Trophoblast cell (in vitro differentiated cells and primary cell): Measurements from ENCODE around the gene RBM20.

Experiments used
- DNase-seq, 2 donors: peaks; one replicate each; pipeline ENCODE4 v3.0.0-alpha.2; 2016
- H2AFZ ChIP-seq: 2 replicates; pipeline ENCODE4 v1.6.1; 2013; ENCODE audit warnings: low read length, moderate library complexity, mild to moderate bottlenecking; ENCODE audit not compliant: insufficient read depth, poor library complexity
- H2AK5ac ChIP-seq: 2 replicates; pipeline ENCODE4 v1.6.1; 2013; ENCODE audit warnings: mild to moderate bottlenecking, low read length
- H2BK120ac ChIP-seq: 2 replicates; pipeline ENCODE4 v1.6.1; 2013; ENCODE audit warnings: low read length, mild to moderate bottlenecking, moderate library complexity; ENCODE audit not compliant: insufficient read depth, poor library complexity
- H2BK12ac ChIP-seq: 2 replicates; pipeline ENCODE4 v1.6.1; 2013; ENCODE audit warnings: mild to moderate bottlenecking, low read length, moderate library complexity
- H2BK5ac ChIP-seq: 2 replicates; pipeline ENCODE4 v1.6.1; 2013; ENCODE audit warnings: low read length, low read depth, moderate library complexity, mild to moderate bottlenecking; ENCODE audit not compliant: poor library complexity
- H3K14ac ChIP-seq: 2 replicates; pipeline ENCODE4 v1.6.1; 2013; ENCODE audit warnings: mild to moderate bottlenecking, low read length
- H3K18ac ChIP-seq: 2 replicates; pipeline ENCODE4 v1.6.1; 2013; ENCODE audit warnings: mild to moderate bottlenecking, low read length
- H3K23ac ChIP-seq: 2 replicates; pipeline ENCODE4 v1.6.1; 2013; ENCODE audit warnings: low read length
- H3K27ac ChIP-seq: 2 replicates; pipeline ENCODE4 v1.5.1; 2013; ENCODE audit warnings: low read depth, mild to moderate bottlenecking, inconsistent platforms, low read length, moderate library complexity
- H3K27me3 ChIP-seq: 2 replicates; pipeline ENCODE4 v1.6.1; 2013; ENCODE audit warnings: inconsistent platforms, mild to moderate bottlenecking, low read length, moderate library complexity; ENCODE audit not compliant: insufficient read depth
- H3K36me3 ChIP-seq, 2 experiments: 1 replicate in 1 of 2; 2 replicates in 1 of 2; pipeline ENCODE4 v1.6.1; 2013; ENCODE audit warnings: low read length in 2 of 2, mild to moderate bottlenecking in 2 of 2, moderate library complexity in 1 of 2; ENCODE audit not compliant: insufficient read depth in 2 of 2, control insufficient read depth in 1 of 2
- H3K4ac ChIP-seq: 2 replicates; pipeline ENCODE4 v1.6.1; 2013; ENCODE audit warnings: low read depth, mild to moderate bottlenecking, low read length, moderate library complexity
- H3K4me1 ChIP-seq, 2 experiments: 1 replicate in 1 of 2; 2 replicates in 1 of 2; pipeline ENCODE4 v1.6.1; 2013; ENCODE audit warnings: low read length in 2 of 2, mild to moderate bottlenecking in 2 of 2, moderate library complexity in 1 of 2; ENCODE audit not compliant: insufficient read depth in 2 of 2, control insufficient read depth in 1 of 2
- H3K4me2 ChIP-seq: 2 replicates; pipeline ENCODE4 v1.6.1; 2013; ENCODE audit warnings: inconsistent platforms, mild to moderate bottlenecking, low read length, moderate library complexity
- H3K4me3 ChIP-seq: 2 replicates; pipeline ENCODE4 v1.5.1; 2013; ENCODE audit warnings: mild to moderate bottlenecking, low read depth, low read length, inconsistent platforms
- H3K79me1 ChIP-seq: one replicate; pipeline ENCODE4 v1.6.1; 2013; ENCODE audit warnings: low read length
- H3K79me2 ChIP-seq: 2 replicates; pipeline ENCODE4 v1.6.1; 2013; ENCODE audit warnings: low read length, mild to moderate bottlenecking; ENCODE audit not compliant: control insufficient read depth, insufficient read depth, poor library complexity
- H3K9ac ChIP-seq: 2 replicates; pipeline ENCODE4 v1.6.1; 2013; ENCODE audit warnings: mild to moderate bottlenecking, low read length
- H3K9me3 ChIP-seq: 2 replicates; pipeline ENCODE4 v1.6.1; 2013; ENCODE audit warnings: low read depth, mild to moderate bottlenecking, control low read depth, inconsistent platforms, low read length; ENCODE audit not compliant: insufficient read depth
- H4K12ac ChIP-seq: 2 replicates; pipeline ENCODE4 v1.6.1; 2013; ENCODE audit warnings: low read depth, mild to moderate bottlenecking, low read length, moderate library complexity
- H4K8ac ChIP-seq: 2 replicates; pipeline ENCODE4 v1.6.1; 2013; ENCODE audit warnings: low read depth, mild to moderate bottlenecking, low read length, moderate library complexity
- H4K91ac ChIP-seq: one replicate; pipeline ENCODE4 v1.6.1; 2013; ENCODE audit warnings: low read depth, mild to moderate bottlenecking, low read length, moderate library complexity
- WGBS: extraction: QIAGEN DNeasy Blood & Tissue Kit; methylation state at CpG from one replicate; pipeline ENCODE4 v1.1.7; 2013; ENCODE audit warnings: missing lambda C conversion rate; ENCODE audit not compliant: insufficient read length, insufficient coverage; ENCODE audit errors: extremely low coverage; 5-methylcytosine and 5-hydroxymethylcytosine counted together

Gene RBM20

DNA sequence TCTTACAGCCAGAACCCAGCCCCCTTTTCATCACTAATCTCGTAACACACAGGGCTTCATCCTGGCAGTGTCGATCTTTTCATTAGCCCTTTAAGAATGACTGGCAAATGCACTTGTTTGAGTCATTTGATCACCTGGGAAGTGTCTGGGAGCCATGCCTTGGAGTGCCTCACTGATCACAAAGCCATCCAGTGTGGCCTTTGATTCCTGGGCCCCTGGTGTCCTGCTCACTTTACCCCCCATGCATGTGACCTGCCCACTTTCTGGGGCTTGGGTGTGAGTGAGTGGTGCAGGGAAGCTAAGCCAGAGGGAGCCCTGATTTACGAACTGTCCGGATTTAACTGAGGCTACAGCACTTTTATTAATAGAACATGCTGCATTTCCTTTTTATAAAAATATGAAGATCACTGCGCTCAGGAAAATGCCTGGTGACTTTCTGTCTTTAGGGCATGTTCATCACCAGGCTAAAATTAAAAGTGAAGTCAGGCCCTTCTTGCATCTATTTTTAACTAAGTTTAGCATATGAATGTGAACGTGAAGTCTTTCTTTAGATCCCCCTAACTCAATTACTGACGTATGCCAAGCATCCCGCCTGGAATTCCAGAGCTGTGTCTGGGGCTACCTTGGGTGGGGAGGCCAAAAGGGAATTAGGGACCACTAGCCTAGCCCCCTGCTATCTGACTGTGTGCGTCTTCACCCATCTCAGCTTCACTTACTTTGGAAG, 23.6 kb downstream of the RBM20 start:
- H2BK5ac ChIP-seq, result no peak overlapping the region
- no peak overlapping the region for H3K4ac ChIP-seq
- peak overlapping the region; percentile 45 for H3K14ac ChIP-seq
- H3K9ac ChIP-seq, result no peak overlapping the region
- peaks cover 9 to 11% of the 10 kb centered on the region in 2 experiments for H3K4me1 ChIP-seq
- peaks cover 4% of the 10 kb centered on the region for H3K79me2 ChIP-seq
- no peak overlapping the region for H3K4me2 ChIP-seq
- no peak overlapping the region for H3K27ac ChIP-seq
- H3K4me3 ChIP-seq, result no peak overlapping the region
- H2BK120ac ChIP-seq, result no peak overlapping the region
- peaks cover 3% of the 10 kb centered on the region for H3K79me1 ChIP-seq
- no peak overlapping the region for H3K18ac ChIP-seq
- no peak overlapping the region for H4K91ac ChIP-seq
- H3K27me3 ChIP-seq, result no peaks in the 10 kb centered on the region
- no peak overlapping the region for H3K23ac ChIP-seq
- H2AFZ ChIP-seq, result no peak overlapping the region
- no peaks in the 10 kb centered on the region for H3K9me3 ChIP-seq
- H2BK12ac ChIP-seq, result no peak overlapping the region
- no peak for DNase-seq
- no peaks in the 10 kb centered on the region for H3K36me3 ChIP-seq
- no CpG with 5 or more reads among the region's 9 CpGs for WGBS
- no peak overlapping the region for H2AK5ac ChIP-seq
- H4K12ac ChIP-seq, result no peak overlapping the region
- H4K8ac ChIP-seq, result no peak overlapping the region

DNA sequence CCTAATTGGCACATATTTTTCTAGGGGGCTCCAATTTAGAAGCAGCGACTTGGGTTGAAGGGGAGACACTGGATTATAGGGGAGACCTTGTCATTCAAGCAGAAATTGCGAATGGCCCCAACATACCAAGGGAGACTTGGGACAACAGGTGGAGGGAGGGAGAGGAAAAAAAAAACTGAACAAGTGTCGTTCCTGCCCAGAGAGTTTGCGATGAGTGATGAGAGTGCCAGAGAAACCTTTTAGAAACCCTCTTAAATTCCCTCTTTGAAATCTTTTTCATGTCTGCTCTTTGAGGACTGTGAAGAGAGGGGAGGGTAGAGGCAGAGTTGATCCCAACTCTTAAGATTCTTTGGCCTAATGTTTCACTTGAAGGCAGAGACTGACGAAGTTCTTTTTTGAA, 24.3 kb downstream of the RBM20 start:
- H3K79me1 ChIP-seq, result peaks cover 3% of the 10 kb centered on the region
- H4K8ac ChIP-seq, result no peak overlapping the region
- H4K12ac ChIP-seq, result no peak overlapping the region
- H3K23ac ChIP-seq, result no peak overlapping the region
- no CpG with 5 or more reads among the region's 5 CpGs for WGBS
- no peak overlapping the region for H3K4me3 ChIP-seq
- H3K4me2 ChIP-seq, result no peak overlapping the region
- no peak overlapping the region for H2AFZ ChIP-seq
- DNase-seq, result no peak
- H2BK5ac ChIP-seq, result no peak overlapping the region
- no peak overlapping the region for H2AK5ac ChIP-seq
- no peaks in the 10 kb centered on the region for H3K9me3 ChIP-seq
- H3K36me3 ChIP-seq, result no peaks in the 10 kb centered on the region
- H2BK120ac ChIP-seq, result no peak overlapping the region
- peaks cover 4% of the 10 kb centered on the region for H3K79me2 ChIP-seq
- peaks cover 9 to 11% of the 10 kb centered on the region in 2 experiments for H3K4me1 ChIP-seq
- H3K27me3 ChIP-seq, result no peaks in the 10 kb centered on the region
- no peak overlapping the region for H3K9ac ChIP-seq
- H3K14ac ChIP-seq, result no peak overlapping the region
- no peak overlapping the region for H3K18ac ChIP-seq
- no peak overlapping the region for H3K27ac ChIP-seq
- no peak overlapping the region for H2BK12ac ChIP-seq
- no peak overlapping the region for H3K4ac ChIP-seq
- H4K91ac ChIP-seq, result no peak overlapping the region

DNA sequence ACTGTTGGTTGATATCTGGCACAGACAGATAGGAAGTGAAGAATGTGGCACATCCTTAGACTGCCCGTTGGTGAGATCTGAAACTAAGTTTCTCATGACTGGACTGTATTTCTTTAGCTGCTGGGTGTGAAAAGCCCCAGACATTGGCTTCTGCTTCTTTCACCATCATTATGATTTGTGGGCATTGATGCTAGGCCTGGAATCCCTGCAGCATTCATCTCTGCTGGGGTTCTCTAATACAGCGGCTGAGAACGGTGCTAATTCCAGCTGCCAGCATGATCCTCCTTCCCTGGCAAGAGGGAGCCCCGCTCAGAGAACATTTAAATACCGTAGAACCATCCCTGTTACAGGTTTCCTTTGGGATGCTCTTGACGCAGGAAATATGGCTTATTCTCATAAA, 26.2 kb downstream of the RBM20 start:
- DNase-seq, result no peak
- Histone ChIP-seq H3K9me3 (no peaks in the 10 kb centered on the region), H3K4ac (no peak overlapping the region), H3K18ac (no peak overlapping the region), H3K9ac (no peak overlapping the region), H3K14ac (no peak overlapping the region), H3K79me2 (peaks cover 4% of the 10 kb centered on the region), H3K4me2 (no peak overlapping the region), H2AFZ (no peak overlapping the region), H4K12ac (no peak overlapping the region), H2BK5ac (no peak overlapping the region), H3K4me1 (peaks cover 9 to 11% of the 10 kb centered on the region in 2 experiments), H4K8ac (no peak overlapping the region), H3K79me1 (peaks cover 3% of the 10 kb centered on the region), H3K27ac (no peak overlapping the region), H3K23ac (no peak overlapping the region), H3K27me3 (no peaks in the 10 kb centered on the region), H4K91ac (no peak overlapping the region), H3K36me3 (no peaks in the 10 kb centered on the region), H2AK5ac (no peak overlapping the region), H2BK120ac (no peak overlapping the region), H3K4me3 (no peak overlapping the region), H2BK12ac (no peak overlapping the region)
- no CpG with 5 or more reads among the region's 6 CpGs for WGBS

DNA sequence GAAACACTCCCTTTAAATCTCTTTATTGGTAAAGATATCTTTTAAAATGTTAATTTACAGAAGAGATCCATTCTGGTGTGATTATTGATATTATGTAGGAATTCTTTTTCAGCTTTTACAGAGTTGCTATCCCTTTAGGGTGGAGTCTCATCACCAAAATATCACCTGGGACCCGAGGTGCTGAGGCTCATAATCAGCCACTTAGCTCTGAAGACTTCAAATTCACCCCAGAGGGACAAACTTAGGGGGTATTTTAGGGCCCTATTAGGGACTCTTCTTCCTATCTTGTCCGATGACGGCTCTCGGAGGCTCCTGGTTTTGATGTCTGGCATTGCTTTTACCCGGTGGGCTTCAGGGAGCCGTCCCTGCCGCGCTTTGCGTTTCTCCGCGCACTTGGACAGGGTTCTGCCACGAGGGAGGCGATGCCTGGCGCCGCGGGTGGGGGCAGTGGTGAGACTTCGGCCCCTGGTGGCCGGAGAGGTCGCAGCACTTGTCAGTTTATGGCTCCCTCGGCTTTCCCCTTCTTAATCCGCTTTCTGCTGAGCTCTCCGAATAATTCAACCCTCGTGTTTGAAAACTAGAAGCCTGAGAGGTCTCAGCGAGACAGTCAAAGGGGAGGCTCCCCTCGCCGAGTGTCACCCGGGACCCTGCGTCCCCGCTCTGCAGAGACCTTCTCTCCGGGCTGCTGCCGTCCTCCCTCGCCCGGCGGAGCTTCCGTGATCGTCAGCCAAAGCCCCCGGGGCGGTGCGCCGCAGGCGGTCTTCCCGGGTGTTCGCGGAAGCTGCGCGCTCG, 27.8 kb downstream of the RBM20 start:
- no peak overlapping the region for H2BK5ac ChIP-seq
- peak overlapping the region; percentile 61 for H4K8ac ChIP-seq
- peak overlapping the region; percentile 14 for H3K18ac ChIP-seq
- H3K27me3 ChIP-seq, result no peaks in the 10 kb centered on the region
- H3K23ac ChIP-seq, result no peak overlapping the region
- no CpG with 5 or more reads among the region's 47 CpGs for WGBS
- H3K36me3 ChIP-seq, result no peaks in the 10 kb centered on the region
- H3K4me3 ChIP-seq, result peak overlapping the region; percentile 60
- H2BK120ac ChIP-seq, result peak overlapping the region; percentile 68
- no peaks in the 10 kb centered on the region for H3K9me3 ChIP-seq
- H2AFZ ChIP-seq, result peak overlapping the region; percentile 66
- H3K14ac ChIP-seq, result peak overlapping the region; percentile 58
- peaks cover 3% of the 10 kb centered on the region for H3K79me1 ChIP-seq
- no peak overlapping the region for H2AK5ac ChIP-seq
- peak overlapping the region; percentile 86 for H3K4me2 ChIP-seq
- no peak overlapping the region for H4K12ac ChIP-seq
- peaks cover 9 to 11% of the 10 kb centered on the region in 2 experiments for H3K4me1 ChIP-seq
- DNase-seq, result peak; percentile 65 to 86
- H4K91ac ChIP-seq, result peak overlapping the region; percentile 17
- H3K9ac ChIP-seq, result peak overlapping the region; percentile 30
- peak overlapping the region; percentile 6 for H3K4ac ChIP-seq
- peak overlapping the region; percentile 69 for H2BK12ac ChIP-seq
- H3K79me2 ChIP-seq, result peaks cover 4% of the 10 kb centered on the region
- no peak overlapping the region for H3K27ac ChIP-seq
